ENCODE measurements around the gene EYA2. TPM values are rescaled to one million over a fixed set of nuclear protein-coding genes. Genes with fewer than 3 reads are reported as not detected.

The EYA2 gene
- total RNA-seq, 4 donors from 2014 or later = 9.9 to 20.1 (median 13.8) TPM

GRCh38 chr20:46850896-46851295, 43.7 kb upstream of the EYA2 start:
- Histone ChIP-seq H3K4me3 (replicated peaks in 1 of 3) (no peak overlapping the region), H3K27me3 (no peaks in the 10 kb centered on the region), H3K9me3 (no peaks in the 10 kb centered on the region), H3K27ac (no peak overlapping the region), H3K36me3 (no peaks in the 10 kb centered on the region), H3K4me1 (no peaks in the 10 kb centered on the region)
- TF ChIP-seq CTCF (IDR thresholded peaks at IDR 0.05) (no peak), POLR2A (IDR thresholded peaks at IDR 0.05) (no peak)
- intact Hi-C loops (cut with DNase I) = no loop called here
- no peak for DNase-seq
- 83 to 88% methylated on average over 7 of the region's 7 CpGs for WGBS, 2 donors

GRCh38 chr20:46851746-46852145, 42.9 kb upstream of the EYA2 start:
- DNase-seq = no peak
- intact Hi-C loops (cut with DNase I) = no loop called here

GRCh38 chr20:46852313-46852712, 42.3 kb upstream of the EYA2 start:
- no peak for DNase-seq
- TF ChIP-seq POLR2A (IDR thresholded peaks at IDR 0.05) (no peak), CTCF (IDR thresholded peaks at IDR 0.05) (no peak)
- intact Hi-C loops (cut with DNase I) = no loop called here

More at GRCh38 chr20:46851746-46852145, 42.9 kb upstream of the EYA2 start:
- Histone ChIP-seq H3K9me3 (no peaks in the 10 kb centered on the region), H3K36me3 (no peaks in the 10 kb centered on the region), H3K27me3 (no peaks in the 10 kb centered on the region), H3K4me3 (replicated peaks in 1 of 3) (no peak overlapping the region), H3K27ac (no peak overlapping the region), H3K4me1 (no peaks in the 10 kb centered on the region)
- TF ChIP-seq CTCF (IDR thresholded peaks at IDR 0.05) (no peak), POLR2A (IDR thresholded peaks at IDR 0.05) (no peak)
- 80 to 92% methylated on average over 4 of the region's 4 CpGs for WGBS, 2 donors

GRCh38 chr20:46853926-46854325, 40.7 kb upstream of the EYA2 start:
- DNase-seq = no peak
- no peaks in the 10 kb centered on the region for H3K27me3 ChIP-seq
- H3K4me1 ChIP-seq = no peaks in the 10 kb centered on the region
- H3K9me3 ChIP-seq = no peaks in the 10 kb centered on the region
- H3K27ac ChIP-seq = no peak overlapping the region
- WGBS, 2 donors = 91 to 93% methylated on average over 10 of the region's 10 CpGs
- intact Hi-C loops (cut with DNase I) = no loop called here
- H3K36me3 ChIP-seq = no peaks in the 10 kb centered on the region
- TF ChIP-seq CTCF (IDR thresholded peaks at IDR 0.05) (no peak), POLR2A (IDR thresholded peaks at IDR 0.05) (no peak)
- H3K4me3 ChIP-seq (replicated peaks in 1 of 3) = no peak overlapping the region

More at GRCh38 chr20:46852313-46852712, 42.3 kb upstream of the EYA2 start:
- no peak overlapping the region for H3K4me3 ChIP-seq (replicated peaks in 1 of 3)
- no peaks in the 10 kb centered on the region for H3K27me3 ChIP-seq
- 68 to 79% methylated on average over 4 of the region's 4 CpGs for WGBS, 2 donors
- H3K4me1 ChIP-seq = no peaks in the 10 kb centered on the region
- no peaks in the 10 kb centered on the region for H3K9me3 ChIP-seq
- H3K36me3 ChIP-seq = no peaks in the 10 kb centered on the region
- H3K27ac ChIP-seq = no peak overlapping the region

- no peaks in the 10 kb centered on the region for H3K4me1 ChIP-seq
- 84 to 85% methylated on average over 6 of the region's 6 CpGs for WGBS, 2 donors
- H3K4me3 ChIP-seq (replicated peaks in 1 of 3) = no peak overlapping the region
- TF ChIP-seq CTCF (IDR thresholded peaks at IDR 0.05) = no peak
- TF ChIP-seq POLR2A (IDR thresholded peaks at IDR 0.05) = no peak
- H3K27ac ChIP-seq = no peak overlapping the region
- H3K36me3 ChIP-seq = no peaks in the 10 kb centered on the region
- H3K9me3 ChIP-seq = no peaks in the 10 kb centered on the region
- DNase-seq = no peak
- intact Hi-C loops (cut with DNase I) = no loop called here
- no peaks in the 10 kb centered on the region for H3K27me3 ChIP-seq
Observed at GRCh38 chr20:46857061-46857831, 37.4 kb upstream of the EYA2 start.
